Activated CD8-positive, alpha-beta memory T cell treated with anti-CD3 and anti-CD28 coated beads, Interleukin-2, amount 50 U/mL, for 48 hours (primary cell): ENCODE measurements around the gene RAMP1.

ENCODE experiments used
- DNase-seq: peaks from one replicate; pipeline ENCODE4 v3.0.0-alpha.2; 2020

The RAMP1 gene

GRCh38 chr2:237876951-237877491 is 17.6 kb downstream of the RAMP1 start:
- no peak for DNase-seq

DNA sequence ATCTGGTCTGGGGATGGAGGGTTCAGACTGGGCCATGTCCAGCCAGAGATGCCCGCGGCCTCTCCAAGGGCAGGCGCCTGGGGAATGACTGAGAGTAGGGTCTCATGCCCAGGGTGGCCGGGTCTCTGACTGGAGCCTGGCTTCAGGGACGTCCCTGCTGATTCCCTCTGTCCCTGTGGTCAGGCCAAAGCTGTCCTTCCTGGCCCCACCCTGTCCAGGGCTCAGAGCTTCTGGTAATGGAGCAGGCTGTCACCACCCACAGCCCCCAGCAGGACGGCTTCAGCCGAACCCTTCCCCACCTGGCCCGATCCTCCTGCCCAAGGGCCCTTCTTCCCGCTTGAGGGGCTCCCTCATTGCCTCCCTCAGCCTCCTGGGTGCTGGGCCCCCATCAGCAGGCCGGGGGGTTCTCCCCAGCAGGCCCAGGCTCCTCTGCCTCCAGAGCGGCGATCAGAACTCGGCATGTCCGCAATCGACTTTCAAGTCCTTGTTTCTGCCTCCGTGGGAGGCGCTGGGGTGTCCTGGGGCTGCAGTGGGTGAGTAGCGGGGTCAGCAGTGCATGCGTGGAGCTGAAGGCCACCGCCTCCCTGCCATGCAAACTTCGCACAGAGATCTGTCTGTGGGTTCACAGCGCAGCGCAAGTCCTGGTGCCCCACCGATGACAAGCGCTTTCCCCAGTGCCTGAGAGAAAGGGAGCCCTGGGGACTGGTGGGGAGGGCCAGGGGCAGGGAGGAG is 18.3 kb downstream of the RAMP1 start:
- no peak for DNase-seq

DNA sequence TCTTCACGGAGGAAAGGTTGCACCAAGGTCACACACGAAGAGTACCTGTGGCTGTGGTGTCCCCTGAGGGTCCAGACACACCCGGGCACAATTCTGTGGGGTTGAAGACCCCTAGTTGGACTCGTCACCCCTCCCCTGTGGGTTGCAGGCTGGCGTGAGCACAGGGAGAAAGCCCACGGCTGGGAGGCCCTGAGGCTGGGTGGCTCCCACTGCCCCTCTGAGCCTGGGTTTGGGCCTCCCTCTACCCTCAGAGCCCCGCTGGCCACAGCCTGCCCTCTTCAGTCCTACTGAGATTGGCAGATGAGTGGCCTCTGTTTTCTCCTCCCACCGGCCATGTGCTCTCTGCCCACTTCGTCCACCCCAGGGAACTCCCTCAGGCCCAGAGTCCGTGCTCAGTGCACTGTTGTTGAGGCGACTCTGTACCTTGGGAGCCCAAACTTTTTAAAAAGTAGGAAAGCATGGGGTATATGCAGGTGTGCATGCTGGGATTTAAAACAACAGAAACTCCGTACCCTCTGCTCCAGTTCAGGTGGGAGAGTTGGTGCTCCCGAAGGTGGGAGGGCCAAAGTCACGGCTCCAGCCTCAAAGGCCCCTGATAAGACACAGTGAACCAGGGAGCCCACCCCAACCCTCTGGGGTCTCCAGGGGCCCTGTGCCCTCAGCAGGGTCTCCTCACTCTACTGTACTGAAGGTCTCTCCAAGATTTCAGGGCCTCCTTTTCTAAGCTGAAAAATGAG is 19.1 kb downstream of the RAMP1 start:
- no peak for DNase-seq

- DNase-seq, result no peak
Measured at GRCh38 chr2:237879058-237879430, 19.6 kb downstream of the RAMP1 start.

GRCh38 chr2:237879991-237880560 is 20.7 kb downstream of the RAMP1 start:
- no peak for DNase-seq

- no peak for DNase-seq
Measured at GRCh38 chr2:237882510-237883481, 23.4 kb downstream of the RAMP1 start.

GRCh38 chr2:237883951-237884446 is 24.6 kb downstream of the RAMP1 start:
- DNase-seq, result no peak

- DNase-seq, result no peak
Measured at GRCh38 chr2:237884681-237885080, 25.3 kb downstream of the RAMP1 start.

GRCh38 chr2:237885111-237885930 is 25.9 kb downstream of the RAMP1 start:
- no peak for DNase-seq

DNA sequence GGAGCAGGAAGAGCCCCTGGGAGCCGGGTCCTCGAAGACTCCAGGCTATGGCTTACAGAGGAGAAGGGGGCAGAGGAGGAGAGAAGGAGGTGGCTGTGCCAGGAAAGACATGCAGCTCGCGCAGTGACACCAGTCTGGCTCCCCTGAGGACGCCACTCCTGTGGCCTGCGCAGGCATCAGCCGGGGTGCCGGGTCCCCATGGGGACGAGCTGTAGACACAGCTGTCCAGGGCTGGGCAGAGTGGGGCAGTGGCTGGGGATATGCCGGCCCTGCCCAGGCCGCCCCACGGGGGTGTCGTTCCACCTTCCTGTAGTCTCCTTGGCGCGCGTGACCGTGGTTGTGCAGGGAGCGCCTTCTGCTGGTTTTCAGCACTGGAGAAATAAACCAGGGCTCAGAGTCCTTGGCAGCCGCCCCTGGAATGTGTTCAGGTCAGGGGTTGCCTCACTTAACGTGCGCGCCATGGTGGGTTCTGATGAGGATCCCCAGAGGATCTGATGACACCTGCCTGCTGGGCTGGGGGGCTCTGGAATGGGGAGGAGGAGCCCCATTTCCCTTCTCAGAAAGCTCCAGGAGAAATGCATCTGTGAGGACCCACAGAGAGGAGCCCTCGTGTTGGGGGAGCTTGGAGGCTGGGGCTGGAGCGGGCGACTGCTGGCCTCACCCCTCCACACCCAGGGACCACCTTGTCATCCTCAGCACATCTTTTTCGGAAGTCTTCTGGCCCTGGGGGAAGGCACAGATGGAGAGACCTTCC is 26.7 kb downstream of the RAMP1 start:
- DNase-seq, result no peak

DNA sequence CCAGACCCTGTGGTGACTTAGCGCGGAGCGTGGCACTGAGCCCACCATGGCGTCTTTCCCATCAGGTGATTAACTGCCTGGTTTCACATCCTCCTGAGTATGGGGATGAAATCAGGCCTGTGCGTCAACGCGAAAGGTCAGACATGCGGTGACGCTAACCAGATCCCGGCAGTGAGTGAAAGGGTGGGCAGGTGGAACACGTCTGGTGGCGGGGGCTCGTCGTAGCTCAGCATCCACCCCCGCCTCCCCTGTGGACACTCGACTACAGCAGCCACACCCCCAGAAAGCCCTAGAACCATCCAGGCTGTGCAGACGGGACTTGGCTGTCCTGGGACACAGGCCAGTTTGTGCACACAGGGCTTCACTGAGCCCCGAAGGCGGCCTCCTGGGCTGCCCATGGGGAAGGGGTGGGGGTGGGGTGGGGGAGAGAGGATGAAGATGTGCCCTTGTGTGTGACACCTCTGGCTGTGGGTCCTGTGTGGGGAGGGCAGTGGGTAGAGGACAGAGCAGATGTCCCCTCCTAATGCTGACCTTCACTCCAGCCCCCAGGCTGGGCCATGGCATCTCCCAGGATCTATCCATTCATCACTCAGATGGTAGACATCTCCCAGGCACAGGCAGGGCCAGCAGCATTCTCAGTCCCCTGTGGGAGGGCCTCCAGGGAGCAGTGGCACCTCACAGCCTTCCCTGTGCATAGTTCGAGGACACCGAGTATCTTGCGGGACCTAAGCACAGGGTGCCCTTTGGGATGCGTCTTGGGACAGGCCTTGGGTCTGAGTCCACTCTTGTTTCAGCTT is 27.5 kb downstream of the RAMP1 start:
- no peak for DNase-seq

GRCh38 chr2:237888389-237888788 is 29.0 kb downstream of the RAMP1 start:
- DNase-seq, result no peak

- no peak for DNase-seq
Measured at GRCh38 chr2:237889016-237889415, 29.6 kb downstream of the RAMP1 start.

GRCh38 chr2:237889811-237890210 is 30.4 kb downstream of the RAMP1 start:
- DNase-seq, result no peak

- no peak for DNase-seq
Measured at GRCh38 chr2:237892478-237892877, 33.1 kb downstream of the RAMP1 start.

- no peak for DNase-seq
Measured at GRCh38 chr2:237892984-237893595, 33.7 kb downstream of the RAMP1 start.

GRCh38 chr2:237894396-237894979 is 35.1 kb downstream of the RAMP1 start:
- DNase-seq, result no peak

DNA sequence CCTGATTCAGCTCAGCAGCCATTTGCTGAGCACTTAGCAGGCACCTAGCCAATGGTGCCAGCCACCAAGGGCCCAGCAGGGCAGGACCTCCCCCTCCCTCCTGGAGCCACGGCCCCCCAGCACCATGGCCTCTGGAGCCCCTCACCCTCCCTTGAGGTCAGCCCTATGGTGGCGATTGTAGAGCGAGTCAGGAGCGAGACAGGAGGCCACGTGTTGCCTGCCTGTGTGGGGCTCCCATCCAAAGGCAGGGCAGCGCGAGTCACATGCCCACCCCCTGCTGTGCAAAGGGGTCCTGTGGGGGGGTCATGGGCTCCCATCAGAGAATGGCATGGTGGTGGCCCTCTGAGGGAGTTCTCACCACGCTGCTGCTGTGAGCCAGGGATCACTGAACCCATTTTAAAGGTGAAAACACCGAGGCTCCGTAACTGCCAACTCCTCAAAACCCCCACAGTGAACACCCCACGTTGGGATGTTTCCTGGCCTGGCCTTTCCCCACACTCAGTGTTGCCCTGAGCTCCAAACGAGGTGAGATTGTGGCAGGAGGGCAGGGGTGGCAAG is 35.6 kb downstream of the RAMP1 start:
- DNase-seq, result no peak
